A673 (cell line): ENCODE data around the gene FCN1. TPM values are rescaled to one million over a fixed set of nuclear protein-coding genes. Genes with fewer than 3 reads are reported as not detected.

Source experiments
- BruUV-seq: library from RNA; stranded (reverse); fragments of 400-500 nt; replicated peaks from 2 replicates; lab custom pipeline; 2021; lab: Mats Ljungman, UMichigan
- CTCF ChIA-PET: fragments of 300-600 bp; sonication (Branson Sonifier 250); formaldehyde crosslinking; loops from one replicate; lab custom pipeline; 2022; ENCODE audit warnings: antibody characterized with exemption; lab: Charles Lee
- POLR2A ChIA-PET: fragments of 300-600 bp; sonication (Branson Sonifier 250); formaldehyde crosslinking; loops from one replicate; lab custom pipeline; 2022; ENCODE audit warnings: antibody characterized with exemption; ENCODE audit not compliant: low non-redundant PET; lab: Charles Lee
- DNase-seq: peaks from one replicate; pipeline ENCODE4 v3.0.0-alpha.2; 2015; ENCODE audit warnings: low spot score
- H3K27ac ChIP-seq: fragments of 200-600 bp; sonication (generic); 2 replicates; pipeline ENCODE4 v1.5.1; 2016; ENCODE audit warnings: mixed run types, low read depth, mild to moderate bottlenecking, mixed read lengths, antibody characterized with exemption, low read length; ENCODE audit not compliant: poor library complexity, severe bottlenecking
- H3K27me3 ChIP-seq: fragments of 200-600 bp; sonication (generic); replicated peaks from 2 replicates; pipeline ENCODE4 v1.6.1; 2017; ENCODE audit warnings: mixed run types, low read depth, mild to moderate bottlenecking, mixed read lengths, antibody characterized with exemption, low read length; ENCODE audit not compliant: insufficient read depth, poor library complexity
- H3K36me3 ChIP-seq: fragments of 200-600 bp; sonication (generic); 2 replicates; pipeline ENCODE4 v1.6.1; 2016; ENCODE audit warnings: mixed run types, mild to moderate bottlenecking, mixed read lengths, antibody characterized with exemption, low read length; ENCODE audit not compliant: insufficient read depth, poor library complexity, severe bottlenecking
- H3K4me1 ChIP-seq: fragments of 200-600 bp; sonication (generic); 2 replicates; pipeline ENCODE4 v1.6.1; 2017; ENCODE audit warnings: mixed run types, mild to moderate bottlenecking, mixed read lengths, antibody characterized with exemption, low read length; ENCODE audit not compliant: insufficient read depth, poor library complexity, severe bottlenecking
- H3K4me3 ChIP-seq: fragments of 200-600 bp; sonication (generic); 2 replicates; pipeline ENCODE4 v1.5.1; 2016; ENCODE audit warnings: low read depth, mixed run types, mild to moderate bottlenecking, mixed read lengths, low read length; ENCODE audit not compliant: poor library complexity, severe bottlenecking
- H3K9me3 ChIP-seq: fragments of 200-600 bp; sonication (generic); 2 replicates; pipeline ENCODE4 v1.6.1; 2016; ENCODE audit warnings: mixed run types, low read depth, mild to moderate bottlenecking, mixed read lengths, antibody characterized with exemption, low read length; ENCODE audit not compliant: poor library complexity, severe bottlenecking
- CTCF ChIP-seq: fragments of 300-800, 200-600 bp; sonication (generic); conservative IDR thresholded peaks from 2 replicates; pipeline ENCODE4 v1.5.1; 2017; ENCODE audit warnings: low read depth, mild to moderate bottlenecking, antibody characterized with exemption, low read length, moderate library complexity, mixed read lengths
- EZH2 ChIP-seq: fragments of 200-600 bp; sonication (generic); IDR thresholded peaks from 2 replicates; pipeline ENCODE4 v1.6.1; 2017; ENCODE audit warnings: borderline replicate concordance, low read depth, mild to moderate bottlenecking, mixed read lengths, antibody characterized with exemption, low read length; ENCODE audit not compliant: poor library complexity, severe bottlenecking
- intact Hi-C: fragments of 100-400 bp; cut with micrococcal nuclease; formaldehyde crosslinking; loops from one replicate; pipeline ENCODE4 v1.10.0; 2022; ENCODE audit not compliant: unreplicated experiment
- total RNA-seq: library from RNA; stranded (reverse); gene quantifications from 2 replicates; pipeline ENCODE4 v1.2.3, GENCODE V29; 2021

Gene FCN1
- total RNA-seq, 1 experiment from 2014 or later: not detected

DNA sequence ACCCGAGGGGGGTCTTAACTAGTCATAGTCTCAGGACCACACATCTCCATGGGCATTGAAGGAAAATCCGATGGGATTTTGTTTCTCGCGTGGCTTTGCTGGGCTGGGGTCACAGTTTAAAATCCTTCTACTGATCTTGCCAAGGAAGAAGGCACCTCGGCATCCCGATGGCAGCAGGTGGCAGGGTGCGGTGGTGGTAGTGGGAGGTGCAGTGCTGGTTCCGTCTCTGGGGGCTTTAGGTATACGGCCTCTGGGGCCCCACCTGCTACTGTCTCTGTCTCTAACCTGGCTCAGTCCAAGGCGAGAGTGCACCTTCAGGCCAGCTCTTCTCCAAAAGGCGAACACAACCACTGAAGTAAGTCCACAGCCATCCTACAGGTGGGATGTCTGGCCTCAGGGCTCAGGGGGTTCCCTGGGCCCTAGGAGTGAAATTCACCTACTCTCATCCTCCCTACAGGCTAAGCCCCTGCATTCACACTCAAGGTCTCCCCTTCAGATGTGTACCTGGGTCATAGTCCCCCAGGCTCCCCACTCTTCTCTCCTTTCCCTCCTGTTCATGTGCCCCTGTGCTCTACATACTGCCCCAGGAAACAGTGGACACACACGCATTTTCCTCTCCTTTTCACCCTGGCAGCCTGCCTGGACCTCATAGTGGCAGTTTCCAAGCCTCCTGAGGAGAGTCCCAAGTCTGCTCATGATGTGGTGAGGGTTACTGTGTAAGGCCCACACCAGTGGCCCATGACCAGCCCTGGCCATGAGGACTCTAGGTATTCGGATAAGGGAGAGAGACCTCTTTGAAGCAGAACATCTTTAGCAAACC is 37.8 kb downstream of the FCN1 start:
- Histone ChIP-seq H3K4me1 (no peaks in the 10 kb centered on the region), H3K9me3 (no peaks in the 10 kb centered on the region), H3K27me3 (no peaks in the 10 kb centered on the region), H3K27ac (no peak overlapping the region), H3K4me3 (no peak overlapping the region), H3K36me3 (no peaks in the 10 kb centered on the region)
- intact Hi-C loops: no loop called here
- DNase-seq: no peak
- TF ChIP-seq EZH2: no peak
- no peak for TF ChIP-seq CTCF
- BruUV-seq: no TSS peak
- ChIA-PET POLR2A (no interaction called here), CTCF (no interaction called here)

DNA sequence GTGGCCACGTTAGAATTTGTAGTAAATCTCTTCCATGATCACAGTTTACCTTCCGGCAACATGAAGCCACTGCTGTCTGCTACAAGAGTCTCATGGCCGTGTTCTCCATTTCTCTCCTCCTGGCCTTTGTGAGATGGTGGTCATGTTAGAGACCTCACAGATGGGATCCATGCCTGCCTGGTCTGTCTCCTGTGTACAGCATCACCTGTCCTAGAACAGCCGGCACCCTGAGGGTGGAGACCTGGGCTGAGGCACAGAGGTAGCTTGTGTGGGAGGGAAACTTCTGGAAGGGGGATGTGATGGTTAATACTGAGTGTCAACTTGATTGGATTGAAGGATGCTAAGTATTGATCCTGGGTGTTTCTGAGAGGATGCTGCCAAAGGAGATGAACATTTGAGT is 40.2 kb downstream of the FCN1 start:
- Histone ChIP-seq H3K4me3 (no peak overlapping the region), H3K27ac (no peak overlapping the region), H3K9me3 (no peaks in the 10 kb centered on the region), H3K36me3 (no peaks in the 10 kb centered on the region), H3K4me1 (no peaks in the 10 kb centered on the region), H3K27me3 (no peaks in the 10 kb centered on the region)
- BruUV-seq: no TSS peak
- DNase-seq: no peak
- POLR2A ChIA-PET: no interaction called here
- TF ChIP-seq CTCF (no peak), EZH2 (no peak)
- CTCF ChIA-PET: no interaction called here
- intact Hi-C loops: no loop called here

- Histone ChIP-seq H3K36me3 (no peaks in the 10 kb centered on the region), H3K4me3 (no peak overlapping the region), H3K27ac (no peak overlapping the region), H3K9me3 (no peaks in the 10 kb centered on the region), H3K27me3 (no peaks in the 10 kb centered on the region), H3K4me1 (no peaks in the 10 kb centered on the region)
- TF ChIP-seq EZH2: no peak
- no peak for TF ChIP-seq CTCF
- no TSS peak for BruUV-seq
- ChIA-PET POLR2A (no interaction called here), CTCF (no interaction called here)
- intact Hi-C loops: no loop called here
- DNase-seq: no peak
These were observed 42.3 kb downstream of the FCN1 start for GRCh38 chr9:134875371-134875770.
